Subcutaneous adipose tissue (tissue), 4 donors: ENCODE data around the gene RGL3. TPM values are rescaled to one million over a fixed set of nuclear protein-coding genes. Genes with fewer than 3 reads are reported as not detected.

ENCODE experiments used
- CTCF ChIP-seq: fragments of 450-650 bp; IDR thresholded peaks from one replicate; pipeline ENCODE4 v1.5.1; 2016; ENCODE audit warnings: low read depth, mild to moderate bottlenecking, control low read depth, antibody characterized with exemption, moderate library complexity
- total RNA-seq, 4 donors: library from RNA; depleted of rRNA; stranded (reverse); fragments of >200 nt; gene quantifications; one replicate each; pipeline ENCODE4 v1.1.0, GENCODE V29; 2016

Gene RGL3
- total RNA-seq, 4 donors from 2014 or later = 4.7 to 17.5 (median 6.1) TPM

DNA sequence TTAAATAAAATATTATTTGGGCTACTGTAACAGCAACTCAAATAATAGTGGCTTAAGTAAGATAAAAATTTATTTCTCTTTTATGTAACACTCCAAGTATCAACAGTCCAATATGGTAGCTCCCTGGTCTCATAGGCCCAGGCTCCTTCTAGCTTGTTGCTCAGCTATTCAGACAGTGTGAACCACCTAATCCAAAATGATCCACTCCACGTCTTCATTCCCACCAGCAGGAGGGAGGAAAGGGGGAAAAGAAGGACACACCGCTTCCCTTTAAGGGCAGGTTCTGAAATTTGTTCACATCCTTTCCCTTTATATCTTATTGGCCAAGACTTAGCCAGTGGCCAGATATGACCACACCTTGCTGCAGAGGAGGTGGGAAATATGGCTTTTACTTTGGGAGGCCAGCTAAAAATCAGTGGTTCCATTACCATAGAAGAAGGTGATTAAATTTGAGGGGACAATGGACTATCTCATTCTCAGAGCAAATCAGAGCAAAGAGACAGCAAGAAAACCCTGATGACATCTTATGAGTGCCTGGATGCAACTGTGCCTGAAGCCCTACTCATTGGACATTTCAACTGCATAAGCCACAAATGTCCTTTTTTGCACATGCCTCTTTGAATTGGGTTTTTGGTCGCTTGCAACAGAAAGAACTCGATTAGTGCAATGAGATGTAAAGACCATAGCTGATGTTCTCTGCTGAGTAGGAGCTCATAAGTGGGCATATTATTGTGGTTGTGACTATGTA, 28.0 kb downstream of the RGL3 start:
- no peak for TF ChIP-seq CTCF

- TF ChIP-seq CTCF = no peak
These were observed 28.8 kb downstream of the RGL3 start for GRCh38 chr19:11390359-11390758.

DNA sequence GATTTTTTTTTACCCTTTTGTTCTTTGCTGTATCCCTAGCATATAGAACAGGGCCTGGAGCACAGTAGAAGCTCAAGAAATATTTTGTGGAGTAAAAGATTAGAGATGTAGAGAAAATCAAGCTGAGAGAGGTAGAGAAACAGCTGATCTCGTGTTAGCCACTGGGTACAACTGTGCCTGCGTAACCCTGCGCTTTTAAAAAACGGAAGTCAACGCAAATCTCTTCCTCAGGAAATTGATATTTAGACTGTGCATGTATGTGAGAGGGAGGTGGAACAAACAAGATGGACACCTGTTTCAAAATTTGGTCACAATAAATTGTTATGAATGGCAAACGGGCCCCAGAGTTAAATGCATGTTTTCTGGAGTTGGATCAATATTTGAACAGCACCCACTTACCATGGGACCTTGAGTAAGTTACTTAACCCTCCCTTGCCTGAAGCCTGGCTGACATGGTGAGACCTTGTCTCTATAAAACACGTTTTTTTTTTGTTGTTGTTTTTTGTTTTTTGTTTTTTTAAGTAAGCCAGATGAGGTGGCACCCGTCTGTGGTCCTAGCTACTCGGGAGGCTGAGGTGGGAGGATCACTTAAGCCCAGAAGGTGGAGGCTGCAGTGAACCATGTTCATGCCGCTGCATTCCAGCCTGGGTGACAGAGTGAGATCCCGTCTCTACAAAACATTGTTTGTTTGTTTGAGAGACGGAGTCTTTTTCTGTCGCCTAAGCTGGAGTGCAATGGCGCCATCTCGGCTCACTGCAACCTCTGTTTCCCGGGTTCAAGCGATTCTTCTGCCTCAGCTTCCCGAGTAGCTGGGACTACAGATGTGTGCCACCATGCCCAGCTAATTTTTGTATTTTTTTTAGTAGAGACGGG, 31.7 kb downstream of the RGL3 start:
- no peak for TF ChIP-seq CTCF

DNA sequence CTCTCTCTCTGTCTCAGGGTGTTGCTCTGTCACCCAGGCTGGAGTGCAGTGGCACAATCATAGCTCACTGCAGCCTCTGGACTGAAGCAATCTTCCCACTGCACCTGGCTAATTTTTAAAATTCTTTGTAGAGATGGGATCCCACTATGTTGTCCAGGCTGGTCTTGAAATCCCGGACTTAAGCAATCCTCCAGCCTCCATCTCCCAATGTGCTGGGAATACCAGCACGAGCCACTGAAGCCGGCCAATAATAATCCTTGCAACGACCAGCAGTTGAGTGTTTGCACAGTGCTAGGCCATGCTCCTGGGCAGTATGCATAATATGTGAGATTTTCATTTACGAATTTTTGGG, 34.4 kb downstream of the RGL3 start:
- TF ChIP-seq CTCF = no peak

DNA sequence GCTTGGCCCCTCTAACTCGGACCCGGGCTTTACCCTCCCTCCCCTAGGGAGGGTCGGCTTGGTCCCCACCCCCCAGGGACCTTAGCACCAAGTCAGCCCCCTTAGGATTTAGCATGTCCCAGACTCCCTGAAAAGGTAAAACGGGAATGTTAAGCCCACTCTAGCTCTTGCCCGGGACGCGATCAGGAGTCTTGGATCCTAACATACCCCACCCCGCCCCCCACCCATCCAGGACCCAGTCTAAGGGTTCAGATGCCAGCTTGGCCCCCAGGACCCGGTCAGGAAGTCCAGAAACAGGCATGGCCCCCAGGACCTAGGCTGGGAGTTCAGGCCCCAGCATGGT, 35.4 kb downstream of the RGL3 start:
- TF ChIP-seq CTCF = no peak

DNA sequence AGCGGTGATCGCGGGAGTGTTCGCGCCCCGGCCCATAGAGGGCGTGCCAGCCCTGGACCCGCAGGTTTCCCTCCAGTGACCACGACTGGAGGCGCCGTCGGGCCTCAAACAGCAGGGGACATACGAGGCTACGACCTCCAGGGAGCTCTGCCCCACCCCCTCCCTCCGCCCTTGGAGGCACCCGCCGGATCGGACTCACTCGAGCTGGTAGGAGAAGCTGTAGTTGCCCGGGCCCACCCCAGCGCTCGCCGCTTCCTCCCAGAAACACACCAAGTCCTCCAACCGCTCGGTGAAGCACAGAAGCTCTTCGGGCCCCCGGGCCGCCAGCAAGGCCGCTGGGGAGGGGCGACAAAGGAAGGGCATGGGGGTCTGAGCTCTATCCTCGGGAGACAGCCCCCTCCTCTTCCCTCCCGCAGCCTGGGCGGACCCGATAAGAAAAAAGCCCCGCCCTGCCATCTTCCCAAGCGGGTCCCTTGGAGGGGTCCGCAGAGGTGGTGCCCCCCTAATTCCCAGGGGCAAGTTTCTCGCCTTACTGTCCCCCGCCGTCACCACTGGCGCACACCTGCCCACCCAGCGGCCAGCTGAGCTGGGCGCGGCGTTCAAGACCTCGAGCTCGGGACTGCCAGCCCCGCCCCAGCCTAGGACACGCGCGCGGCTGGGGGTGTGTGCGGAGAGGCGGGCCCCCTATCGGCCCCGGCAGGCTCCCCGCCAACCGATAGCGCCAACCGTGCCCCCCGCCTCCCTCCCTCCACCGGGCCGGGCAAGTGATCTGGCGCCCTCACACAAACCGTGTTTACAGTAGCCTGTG, 36.0 kb downstream of the RGL3 start:
- no peak for TF ChIP-seq CTCF
